Activated naive CD4-positive, alpha-beta T cell treated with anti-CD3 and anti-CD28 coated beads for 36 hours (primary cell): ENCODE measurements around the gene FGF9. TPM values are rescaled to one million over a fixed set of nuclear protein-coding genes. Genes with fewer than 3 reads are reported as not detected.
A peak's percentile ranks its signal among the peaks of the same experiment; 100 is the strongest.

Experiments used
- CTCF ChIA-PET: fragments of 350-600 bp; sonication (Branson Sonifier 250); formaldehyde crosslinking; loops from one replicate; lab custom pipeline; 2021; ENCODE audit warnings: antibody characterized with exemption; lab: Charles Lee
- DNase-seq: peaks from one replicate; pipeline ENCODE4 v3.0.0-alpha.2; 2020
- H3K27ac Mint-ChIP-seq: one replicate; pipeline ENCODE4 v1.8.0; 2021; ENCODE audit warnings: mild to moderate bottlenecking, mixed read lengths
- H3K27me3 Mint-ChIP-seq: one replicate; pipeline ENCODE4 v1.8.0; 2021; ENCODE audit warnings: low read depth, mixed read lengths
- H3K36me3 Mint-ChIP-seq: one replicate; pipeline ENCODE4 v1.8.0; 2021; ENCODE audit warnings: low read depth, mixed read lengths
- H3K4me1 Mint-ChIP-seq: one replicate; pipeline ENCODE4 v1.8.0; 2021; ENCODE audit warnings: low read depth, mixed read lengths
- H3K4me3 Mint-ChIP-seq: one replicate; pipeline ENCODE4 v1.8.0; 2021; ENCODE audit warnings: mild to moderate bottlenecking, moderate library complexity, mixed read lengths
- H3K9me3 Mint-ChIP-seq: one replicate; pipeline ENCODE4 v1.8.0; 2021; ENCODE audit warnings: mixed read lengths
- intact Hi-C: fragments of 100-400 bp; cut with micrococcal nuclease; formaldehyde crosslinking; loops from one replicate; pipeline ENCODE4 v1.15.1; 2023
- total RNA-seq, 2 experiments: library from RNA; stranded (reverse); gene quantifications; one replicate each; pipeline ENCODE4 v1.2.3, GENCODE V29; 2021

FGF9 gene
- not detected for total RNA-seq

- Mint-ChIP-seq H3K9me3 (no peaks in the 10 kb centered on the region), H3K36me3 (no peaks in the 10 kb centered on the region), H3K27me3 (peaks cover 32% of the 10 kb centered on the region), H3K4me1 (peaks cover 34% of the 10 kb centered on the region), H3K4me3 (peak within 1 kb of the TSS; percentile 80), H3K27ac (no peak within 1 kb of the TSS)
- CTCF ChIA-PET: interaction anchor here (0.7 to 1.0 kb wide), 4 partner anchors 374 to 1900 kb away, joined by 3 to 4 read pairs (median 3); no protein-coding TSS in a partner anchor
- DNase-seq: peak; percentile 79
- intact Hi-C loops: loop anchor here (1.0 to 5.0 kb wide), 8 partner anchors 16 to 1706 kb away; partner anchors contain the start of genes MICU2, MRPL57, SKA3 and ZDHHC20
Observed at GRCh38 chr13:21670883-21671619, at the start of gene FGF9. Gene FGF9 (plus strand): TSS chr13:21671073. CDS start chr13:21671913, 840 bp downstream.

- Mint-ChIP-seq H3K36me3 (no peaks in the 10 kb centered on the region), H3K4me1 (no peaks in the 10 kb centered on the region), H3K4me3 (no peak overlapping the region), H3K27me3 (peaks cover 3% of the 10 kb centered on the region), H3K9me3 (no peaks in the 10 kb centered on the region), H3K27ac (no peak overlapping the region)
- CTCF ChIA-PET: interaction anchor here (2.8 kb wide), 1 partner anchor 12 kb away, joined by 13 read pairs; no protein-coding TSS in a partner anchor
- DNase-seq: peak; percentile 27
- intact Hi-C loops: loop anchor here (1.0 to 10.0 kb wide), 2 partner anchors 653 to 1399 kb away; no protein-coding TSS in a partner anchor
Observed at GRCh38 chr13:21625366-21625765, 45.5 kb upstream of the FGF9 start.

- Mint-ChIP-seq H3K9me3 (peaks cover 9% of the 10 kb centered on the region), H3K27me3 (peaks cover 5% of the 10 kb centered on the region), H3K4me3 (no peak overlapping the region), H3K27ac (no peak overlapping the region), H3K36me3 (peaks cover 2% of the 10 kb centered on the region), H3K4me1 (no peaks in the 10 kb centered on the region)
- CTCF ChIA-PET: no interaction called here
- DNase-seq: no peak
- intact Hi-C loops: no loop called here
Observed at GRCh38 chr13:21632196-21632595, 38.7 kb upstream of the FGF9 start.

- DNase-seq: no peak
- H3K4me1 Mint-ChIP-seq: no peaks in the 10 kb centered on the region
- intact Hi-C loops: loop anchor here (5.0 kb wide), 1 partner anchor 131 kb away; no protein-coding TSS in a partner anchor
- H3K27me3 Mint-ChIP-seq: peaks cover 3% of the 10 kb centered on the region
- no peaks in the 10 kb centered on the region for H3K36me3 Mint-ChIP-seq
- no peak overlapping the region for H3K27ac Mint-ChIP-seq
- H3K4me3 Mint-ChIP-seq: no peak overlapping the region
- CTCF ChIA-PET: interaction anchor here (0.6 to 3.0 kb wide), 7 partner anchors 8 to 502 kb away, joined by 3 to 16 read pairs (median 6); no protein-coding TSS in a partner anchor
- H3K9me3 Mint-ChIP-seq: peaks cover 4% of the 10 kb centered on the region
Observed at GRCh38 chr13:21636656-21637055, 34.2 kb upstream of the FGF9 start.

- DNase-seq: peak; percentile 27
- CTCF ChIA-PET: interaction anchor here (0.6 to 3.0 kb wide), 12 partner anchors 8 to 642 kb away, joined by 3 to 16 read pairs (median 4); no protein-coding TSS in a partner anchor
- H3K27me3 Mint-ChIP-seq: peaks cover 3% of the 10 kb centered on the region
- H3K27ac Mint-ChIP-seq: no peak overlapping the region
- H3K36me3 Mint-ChIP-seq: no peaks in the 10 kb centered on the region
- H3K4me1 Mint-ChIP-seq: no peaks in the 10 kb centered on the region
- intact Hi-C loops: loop anchor here (5.0 kb wide), 1 partner anchor 130 kb away; no protein-coding TSS in a partner anchor
- no peak overlapping the region for H3K4me3 Mint-ChIP-seq
- H3K9me3 Mint-ChIP-seq: no peaks in the 10 kb centered on the region
Observed at GRCh38 chr13:21637296-21637695, 33.6 kb upstream of the FGF9 start.

GRCh38 chr13:21638319-21639282, 32.3 kb upstream of the FGF9 start:
- Mint-ChIP-seq H3K4me1 (no peaks in the 10 kb centered on the region), H3K4me3 (no peak overlapping the region), H3K27ac (no peak overlapping the region), H3K36me3 (no peaks in the 10 kb centered on the region), H3K27me3 (peaks cover 3% of the 10 kb centered on the region), H3K9me3 (no peaks in the 10 kb centered on the region)
- CTCF ChIA-PET: interaction anchor here (0.6 to 3.0 kb wide), 29 partner anchors 9 to 1157 kb away, joined by 3 to 16 read pairs (median 4); no protein-coding TSS in a partner anchor
- intact Hi-C loops: loop anchor here (1.0 to 5.0 kb wide), 4 partner anchors 32 to 640 kb away; no protein-coding TSS in a partner anchor
- peak; percentile 54 for DNase-seq

GRCh38 chr13:21639561-21639960, 31.3 kb upstream of the FGF9 start:
- Mint-ChIP-seq H3K9me3 (no peaks in the 10 kb centered on the region), H3K36me3 (no peaks in the 10 kb centered on the region), H3K27ac (no peak overlapping the region), H3K4me3 (no peak overlapping the region), H3K4me1 (no peaks in the 10 kb centered on the region), H3K27me3 (peaks cover 3% of the 10 kb centered on the region)
- CTCF ChIA-PET: interaction anchor here (1.0 to 1.6 kb wide), 2 partner anchors 18 to 1118 kb away, joined by 3 to 4 read pairs; no protein-coding TSS in a partner anchor
- intact Hi-C loops: loop anchor here (5.0 kb wide), 1 partner anchor 128 kb away; no protein-coding TSS in a partner anchor
- no peak for DNase-seq

GRCh38 chr13:21641629-21642028, 29.2 kb upstream of the FGF9 start:
- CTCF ChIA-PET: no interaction called here
- no peak overlapping the region for H3K27ac Mint-ChIP-seq
- peaks cover under 1% of the 10 kb centered on the region for H3K27me3 Mint-ChIP-seq
- no peaks in the 10 kb centered on the region for H3K36me3 Mint-ChIP-seq
- H3K4me1 Mint-ChIP-seq: no peaks in the 10 kb centered on the region
- DNase-seq: no peak
- H3K4me3 Mint-ChIP-seq: no peak overlapping the region
- intact Hi-C loops: no loop called here
- no peaks in the 10 kb centered on the region for H3K9me3 Mint-ChIP-seq

- H3K36me3 Mint-ChIP-seq: no peaks in the 10 kb centered on the region
- intact Hi-C loops: no loop called here
- H3K4me3 Mint-ChIP-seq: no peak overlapping the region
- no peak for DNase-seq
- CTCF ChIA-PET: interaction anchor here (1.0 kb wide), 1 partner anchor 19 kb away, joined by 4 read pairs; no protein-coding TSS in a partner anchor
- H3K27ac Mint-ChIP-seq: no peak overlapping the region
- peaks cover 20% of the 10 kb centered on the region for H3K27me3 Mint-ChIP-seq
- peaks cover 8% of the 10 kb centered on the region for H3K9me3 Mint-ChIP-seq
- H3K4me1 Mint-ChIP-seq: no peaks in the 10 kb centered on the region
Observed at GRCh38 chr13:21657538-21657937, 13.3 kb upstream of the FGF9 start.

GRCh38 chr13:21659087-21659486, 11.8 kb upstream of the FGF9 start:
- Mint-ChIP-seq H3K4me3 (no peak overlapping the region), H3K9me3 (peaks cover 8% of the 10 kb centered on the region), H3K4me1 (no peaks in the 10 kb centered on the region), H3K27ac (no peak overlapping the region), H3K27me3 (peaks cover 20% of the 10 kb centered on the region), H3K36me3 (no peaks in the 10 kb centered on the region)
- no peak for DNase-seq
- intact Hi-C loops: no loop called here
- CTCF ChIA-PET: interaction anchor here (0.9 kb wide), 2 partner anchors 21 to 139 kb away, joined by 3 to 4 read pairs; no protein-coding TSS in a partner anchor

- H3K27me3 Mint-ChIP-seq: peaks cover 20% of the 10 kb centered on the region
Observed at GRCh38 chr13:21661097-21661909, 9.6 kb upstream of the FGF9 start.

More at GRCh38 chr13:21661097-21661909, 9.6 kb upstream of the FGF9 start:
- Mint-ChIP-seq H3K4me1 (no peaks in the 10 kb centered on the region), H3K9me3 (peaks cover 3% of the 10 kb centered on the region), H3K4me3 (no peak overlapping the region), H3K36me3 (no peaks in the 10 kb centered on the region), H3K27ac (no peak overlapping the region)
- CTCF ChIA-PET: no interaction called here
- no peak for DNase-seq
- intact Hi-C loops: no loop called here
